ENCODE data around the gene NAA10.

The NAA10 gene

GRCh38 chrX:153880440-153880815 is 54.4 kb downstream of the NAA10 start:
- Histone ChIP-seq H3K27me3 (ENCODE audit: control insufficient read depth, insufficient read depth, low read length) (peaks cover 43% of the 10 kb centered on the region), H3K36me3 (ENCODE audit: control insufficient read depth, insufficient read depth, low read length) (no peaks in the 10 kb centered on the region), H3K9me3 (ENCODE audit: control insufficient read depth, low read length) (no peaks in the 10 kb centered on the region), H3K4me1 (ENCODE audit: control insufficient read depth, insufficient read depth, low read length) (peaks cover 6% of the 10 kb centered on the region), H3K9ac (ENCODE audit: low read length) (no peak overlapping the region), H3K4me3 (ENCODE audit: low read length) (no peak overlapping the region)

- Histone ChIP-seq H3K4me3 (ENCODE audit: low read length) (no peak overlapping the region), H3K9me3 (ENCODE audit: control insufficient read depth, low read length) (no peaks in the 10 kb centered on the region), H3K4me1 (ENCODE audit: control insufficient read depth, insufficient read depth, low read length) (peaks cover 2% of the 10 kb centered on the region), H3K27me3 (ENCODE audit: control insufficient read depth, insufficient read depth, low read length) (peaks cover 37% of the 10 kb centered on the region), H3K9ac (ENCODE audit: low read length) (no peak overlapping the region), H3K36me3 (ENCODE audit: control insufficient read depth, insufficient read depth, low read length) (no peaks in the 10 kb centered on the region)
Measured at GRCh38 chrX:153879741-153880439, 54.9 kb downstream of the NAA10 start.
